ENCODE data around the gene ALPP.
"Not testable (repeated sequence)": the region's sequence is repeated elsewhere in the genome, so short reads cannot be mapped to it uniquely, and the experiment has no call there.

Gene ALPP

DNA sequence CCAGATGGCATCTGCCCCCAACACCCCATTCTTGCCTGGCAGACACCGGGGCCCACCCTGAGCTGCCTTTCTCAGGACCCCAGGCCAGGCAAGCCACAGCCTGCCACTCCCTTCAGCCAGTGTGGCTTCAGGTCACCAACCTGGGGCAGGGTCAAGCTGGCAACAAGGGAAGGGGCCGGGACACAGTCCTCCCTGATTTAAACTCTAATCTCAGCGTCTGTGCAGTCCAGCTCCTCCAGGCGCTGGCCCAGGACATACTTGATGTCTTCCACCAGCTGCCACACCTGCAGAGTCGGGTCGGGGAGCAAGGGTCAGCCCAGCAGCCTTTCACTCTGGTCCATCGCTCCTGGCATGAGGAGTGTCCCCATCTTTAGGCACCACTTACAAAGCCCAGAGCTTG is 29.0 kb upstream of the ALPP start:
- Mint-ChIP-seq H3K27me3 (ENCODE audit: low read depth) (peaks cover 18% of the 10 kb centered on the region), H3K36me3 (ENCODE audit: low read depth) (no peaks in the 10 kb centered on the region), H3K9me3 (no peaks in the 10 kb centered on the region), H3K27ac (no peak overlapping the region), H3K4me1 (ENCODE audit: low read depth) (no peaks in the 10 kb centered on the region), H3K4me3 (no peak overlapping the region)
- DNase-seq (ENCODE audit: low spot score) = no peak

GRCh38 chr2:232349946-232350635 is 28.5 kb upstream of the ALPP start:
- H3K27me3 Mint-ChIP-seq (ENCODE audit: low read depth) = peaks cover 20% of the 10 kb centered on the region
- H3K27ac Mint-ChIP-seq = no peak overlapping the region
- no peaks in the 10 kb centered on the region for H3K36me3 Mint-ChIP-seq (ENCODE audit: low read depth)
- no peak for DNase-seq (ENCODE audit: low spot score)
- H3K4me1 Mint-ChIP-seq (ENCODE audit: low read depth) = no peaks in the 10 kb centered on the region
- H3K9me3 Mint-ChIP-seq = no peaks in the 10 kb centered on the region
- H3K4me3 Mint-ChIP-seq = no peak overlapping the region

DNA sequence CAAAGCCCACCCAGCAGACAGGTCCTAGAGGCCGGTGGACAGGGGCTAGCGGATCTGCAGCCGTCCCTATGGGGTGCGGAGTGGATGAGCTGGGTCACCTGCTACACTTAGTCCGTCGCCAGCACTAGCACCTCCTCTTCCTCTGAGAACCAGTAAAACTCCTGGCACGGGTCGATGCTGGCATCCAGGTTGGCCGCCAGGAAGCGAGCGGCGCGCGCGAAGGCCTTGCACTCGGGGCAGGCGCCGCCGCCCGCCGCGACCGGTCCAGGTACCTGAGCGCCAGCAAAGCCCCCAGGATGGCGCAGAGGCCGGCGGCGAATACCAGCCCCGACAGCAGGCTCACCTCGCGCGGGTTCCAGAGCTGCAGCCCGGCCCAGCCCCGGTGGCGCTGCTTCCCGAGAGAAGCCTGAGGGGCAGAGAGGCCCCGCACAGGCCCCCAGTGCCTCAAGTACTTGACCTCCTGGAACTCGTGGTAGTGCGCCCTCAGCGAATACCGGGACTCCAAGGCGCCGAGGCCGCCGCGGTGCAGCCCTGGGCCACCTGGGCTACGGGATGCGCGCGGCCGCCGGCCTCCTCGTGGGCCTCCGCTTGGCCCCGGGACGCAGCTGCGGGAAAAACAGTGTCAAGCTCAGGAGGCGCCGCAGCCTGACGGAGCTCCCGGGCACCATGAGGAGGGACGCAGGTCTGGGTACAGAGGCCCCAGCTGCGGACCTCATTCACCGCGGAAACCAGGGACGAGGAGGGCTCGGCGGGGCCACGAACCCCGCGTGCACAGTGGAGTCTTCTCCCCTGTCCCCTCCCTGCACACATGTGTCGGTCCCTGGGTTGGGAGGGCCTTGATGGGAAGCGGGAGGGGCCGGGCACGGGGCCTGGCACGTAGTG is 27.5 kb upstream of the ALPP start:
- Mint-ChIP-seq H3K36me3 (ENCODE audit: low read depth) (no peaks in the 10 kb centered on the region), H3K27ac (no peak overlapping the region), H3K9me3 (no peaks in the 10 kb centered on the region), H3K4me3 (no peak overlapping the region), H3K27me3 (ENCODE audit: low read depth) (peaks cover 20% of the 10 kb centered on the region), H3K4me1 (ENCODE audit: low read depth) (no peaks in the 10 kb centered on the region)
- no peak for DNase-seq (ENCODE audit: low spot score)

DNA sequence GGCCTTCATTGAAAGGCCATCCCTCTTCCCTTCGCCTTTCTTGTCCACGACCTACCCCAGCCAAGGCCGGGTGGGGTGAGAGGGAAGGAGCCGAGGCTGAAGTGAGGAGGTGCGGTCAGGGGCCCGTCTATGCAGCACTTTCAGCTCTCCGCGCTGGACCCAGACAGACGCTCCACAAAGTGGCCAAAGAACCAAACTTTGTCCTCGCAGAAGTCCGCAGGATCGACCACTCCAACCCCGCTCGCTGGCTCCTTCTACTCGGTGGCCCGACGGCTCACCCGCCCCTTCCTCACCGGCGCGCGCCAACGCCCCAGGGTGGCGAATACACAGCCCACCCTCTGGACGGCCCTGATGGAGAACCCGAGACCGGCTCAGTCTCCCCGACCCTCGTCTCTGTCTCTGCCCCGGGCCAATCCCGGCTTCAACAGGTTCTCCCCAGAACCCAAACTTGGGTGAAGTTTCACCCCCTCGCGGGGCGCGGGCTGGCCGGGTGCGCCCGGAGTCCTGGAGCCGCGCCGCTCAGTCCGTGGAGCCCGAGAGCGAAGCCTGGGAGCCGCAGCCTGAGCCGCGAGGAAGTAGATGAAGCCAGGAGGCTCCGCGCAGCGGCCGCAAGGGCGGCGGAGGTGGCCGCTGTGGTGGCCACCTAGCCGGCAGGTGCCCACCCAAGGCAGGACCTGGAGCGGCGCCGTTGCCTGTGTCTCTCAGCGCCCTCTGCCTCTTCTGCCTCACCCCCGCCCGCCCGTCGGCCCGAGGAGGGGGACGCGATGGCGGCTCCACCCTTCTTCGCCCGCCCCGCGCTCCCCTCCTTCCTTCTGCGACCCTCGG is 26.7 kb upstream of the ALPP start:
- H3K27me3 Mint-ChIP-seq (ENCODE audit: low read depth) = peaks cover 21% of the 10 kb centered on the region
- H3K36me3 Mint-ChIP-seq (ENCODE audit: low read depth) = no peaks in the 10 kb centered on the region
- no peaks in the 10 kb centered on the region for H3K9me3 Mint-ChIP-seq
- H3K4me3 Mint-ChIP-seq = no peak overlapping the region
- DNase-seq (ENCODE audit: low spot score) = no peak
- H3K27ac Mint-ChIP-seq = no peak overlapping the region
- H3K4me1 Mint-ChIP-seq (ENCODE audit: low read depth) = no peaks in the 10 kb centered on the region

- Mint-ChIP-seq H3K4me3 (no peak overlapping the region), H3K27me3 (ENCODE audit: low read depth) (peaks cover 22% of the 10 kb centered on the region), H3K27ac (no peak overlapping the region), H3K36me3 (ENCODE audit: low read depth) (no peaks in the 10 kb centered on the region), H3K9me3 (no peaks in the 10 kb centered on the region), H3K4me1 (ENCODE audit: low read depth) (no peaks in the 10 kb centered on the region)
- no peak for DNase-seq (ENCODE audit: low spot score)
Observed at GRCh38 chr2:232352511-232353091, 25.9 kb upstream of the ALPP start.

GRCh38 chr2:232353096-232353495 is 25.5 kb upstream of the ALPP start:
- no peaks in the 10 kb centered on the region for H3K36me3 Mint-ChIP-seq (ENCODE audit: low read depth)
- no peak overlapping the region for H3K27ac Mint-ChIP-seq
- H3K4me3 Mint-ChIP-seq = no peak overlapping the region
- H3K9me3 Mint-ChIP-seq = no peaks in the 10 kb centered on the region
- H3K27me3 Mint-ChIP-seq (ENCODE audit: low read depth) = peaks cover 23% of the 10 kb centered on the region
- H3K4me1 Mint-ChIP-seq (ENCODE audit: low read depth) = no peaks in the 10 kb centered on the region
- no peak for DNase-seq (ENCODE audit: low spot score)

DNA sequence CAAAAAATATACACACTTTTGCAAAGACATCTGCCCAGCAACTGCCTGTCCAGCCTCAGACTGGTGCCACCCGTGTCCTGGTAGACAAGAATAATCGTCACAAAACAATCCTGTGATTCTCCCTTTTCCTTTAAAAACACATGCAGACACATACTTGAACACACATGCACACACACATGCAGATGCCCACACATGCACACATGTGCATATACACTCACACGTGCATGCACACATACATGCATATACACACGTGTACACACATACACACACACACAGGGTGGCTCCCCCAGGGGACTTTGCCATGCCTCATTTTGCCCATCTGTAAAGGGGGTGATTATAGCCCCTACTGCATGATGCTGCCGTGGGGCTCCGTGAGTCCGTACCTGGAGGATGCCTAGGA is 24.9 kb upstream of the ALPP start:
- no peak overlapping the region for H3K27ac Mint-ChIP-seq
- DNase-seq (ENCODE audit: low spot score) = no peak
- no peaks in the 10 kb centered on the region for H3K36me3 Mint-ChIP-seq (ENCODE audit: low read depth)
- H3K9me3 Mint-ChIP-seq = no peaks in the 10 kb centered on the region
- H3K4me1 Mint-ChIP-seq (ENCODE audit: low read depth) = no peaks in the 10 kb centered on the region
- H3K4me3 Mint-ChIP-seq = no peak overlapping the region
- H3K27me3 Mint-ChIP-seq (ENCODE audit: low read depth) = peaks cover 23% of the 10 kb centered on the region

GRCh38 chr2:232354069-232354468 is 24.5 kb upstream of the ALPP start:
- no peak overlapping the region for H3K27ac Mint-ChIP-seq
- H3K36me3 Mint-ChIP-seq (ENCODE audit: low read depth) = no peaks in the 10 kb centered on the region
- no peak for DNase-seq (ENCODE audit: low spot score)
- H3K4me3 Mint-ChIP-seq = no peak overlapping the region
- H3K4me1 Mint-ChIP-seq (ENCODE audit: low read depth) = no peaks in the 10 kb centered on the region
- peaks cover 23% of the 10 kb centered on the region for H3K27me3 Mint-ChIP-seq (ENCODE audit: low read depth)
- H3K9me3 Mint-ChIP-seq = no peaks in the 10 kb centered on the region

GRCh38 chr2:232361646-232362045 is 16.9 kb upstream of the ALPP start:
- no peaks in the 10 kb centered on the region for H3K9me3 Mint-ChIP-seq
- peaks cover 15% of the 10 kb centered on the region for H3K4me1 Mint-ChIP-seq (ENCODE audit: low read depth)
- no peaks in the 10 kb centered on the region for H3K36me3 Mint-ChIP-seq (ENCODE audit: low read depth)
- no peak overlapping the region for H3K27ac Mint-ChIP-seq
- peaks cover 5% of the 10 kb centered on the region for H3K27me3 Mint-ChIP-seq (ENCODE audit: low read depth)
- DNase-seq (ENCODE audit: low spot score) = no peak
- no peak overlapping the region for H3K4me3 Mint-ChIP-seq

GRCh38 chr2:232362174-232362900 is 16.2 kb upstream of the ALPP start:
- Mint-ChIP-seq H3K4me1 (ENCODE audit: low read depth) (peaks cover 15% of the 10 kb centered on the region), H3K36me3 (ENCODE audit: low read depth) (no peaks in the 10 kb centered on the region), H3K27ac (no peak overlapping the region), H3K4me3 (no peak overlapping the region), H3K9me3 (no peaks in the 10 kb centered on the region), H3K27me3 (ENCODE audit: low read depth) (peaks cover 3% of the 10 kb centered on the region)
- DNase-seq (ENCODE audit: low spot score) = no peak

GRCh38 chr2:232363064-232363783 is 15.3 kb upstream of the ALPP start:
- not testable (repeated sequence) for DNase-seq (ENCODE audit: low spot score)
- H3K27ac Mint-ChIP-seq = peak overlapping the region; percentile 80

GRCh38 chr2:232363784-232364615 is 14.6 kb upstream of the ALPP start:
- Mint-ChIP-seq H3K27me3 (ENCODE audit: low read depth) (no peaks in the 10 kb centered on the region), H3K27ac (peak overlapping the region; percentile 80), H3K4me1 (ENCODE audit: low read depth) (peaks cover 15% of the 10 kb centered on the region), H3K4me3 (peak overlapping the region; percentile 83), H3K36me3 (ENCODE audit: low read depth) (no peaks in the 10 kb centered on the region), H3K9me3 (no peaks in the 10 kb centered on the region)
- peak; percentile 13 for DNase-seq (ENCODE audit: low spot score)

More at GRCh38 chr2:232363064-232363783, 15.3 kb upstream of the ALPP start:
- not testable (repeated sequence) for H3K9me3 Mint-ChIP-seq; H3K36me3 Mint-ChIP-seq (ENCODE audit: low read depth); H3K27me3 Mint-ChIP-seq (ENCODE audit: low read depth)
- H3K4me3 Mint-ChIP-seq = peak overlapping the region; percentile 83
- H3K4me1 Mint-ChIP-seq (ENCODE audit: low read depth) = peaks cover 15% of the 10 kb centered on the region
